Naive thymus-derived CD8-positive, alpha-beta T cell (primary cell): ENCODE results near the gene DNAJC21. TPM values are rescaled to one million over a fixed set of nuclear protein-coding genes. Genes with fewer than 3 reads are reported as not detected.

ENCODE experiments used
- ATAC-seq, 2 donors: fragments of 150-1000 bp; cut with Tn5 transposase in 1 of 2; sonication (Bioruptor Pico), chemical (Tn5 transposase) in 1 of 2; 1 replicate in 1 of 2; 2 replicates in 1 of 2; pipeline ENCODE4 v1.10.0; 2021; ENCODE audit warnings: mild to moderate bottlenecking in 2 of 2, moderate library complexity in 2 of 2
- POLR2A ChIA-PET: fragments of 350-600 bp; sonication (Branson Sonifier 250); formaldehyde crosslinking; loops from one replicate; lab custom pipeline; 2021; ENCODE audit warnings: antibody characterized with exemption; lab: Charles Lee
- DNase-seq, 10 donors: peaks; one replicate each; pipeline versions ENCODE4 v3.0.0 to v3.0.0-alpha.2; 2020 to 2022
- H3K27ac Mint-ChIP-seq, 10 donors: one replicate each; pipeline ENCODE4 v1.8.0; 2020 to 2022; ENCODE audit warnings: mild to moderate bottlenecking in 10 of 10, mixed read lengths in 10 of 10, moderate library complexity in 4 of 10, inconsistent platforms in 1 of 10
- H3K27me3 Mint-ChIP-seq, 5 donors: one replicate each; pipeline ENCODE4 v1.8.0; 2021 to 2022; ENCODE audit warnings: mixed read lengths in 5 of 5
- H3K36me3 Mint-ChIP-seq, 3 donors: one replicate each; pipeline ENCODE4 v1.8.0; 2020 to 2022; ENCODE audit warnings: mixed read lengths in 3 of 3, mild to moderate bottlenecking in 2 of 3, inconsistent platforms in 1 of 3
- H3K4me1 Mint-ChIP-seq, 4 donors: one replicate each; pipeline ENCODE4 v1.8.0; 2021 to 2022; ENCODE audit warnings: mixed read lengths in 4 of 4
- H3K4me3 Mint-ChIP-seq, 10 donors: one replicate each; pipeline ENCODE4 v1.8.0; 2020 to 2022; ENCODE audit warnings: mild to moderate bottlenecking in 10 of 10, mixed read lengths in 10 of 10, moderate library complexity in 6 of 10, inconsistent platforms in 1 of 10
- H3K9me3 Mint-ChIP-seq, 9 donors: one replicate each; pipeline ENCODE4 v1.8.0; 2020 to 2022; ENCODE audit warnings: mixed read lengths in 9 of 9, mild to moderate bottlenecking in 3 of 9, inconsistent platforms in 1 of 9, moderate library complexity in 1 of 9
- polyA plus RNA-seq, 3 donors: library from polyadenylated mRNA; unstranded; fragments of 300-500 nt; fragmentation: Illumina TruSeq; gene quantifications; one replicate each; pipeline ENCODE4 v1.2.3, GENCODE V29; 2021
- total RNA-seq, 8 experiments: library from RNA in 2 of 8; stranded (reverse) in 2 of 8; gene quantifications; one replicate each; pipeline ENCODE4 v1.2.3 and lab custom pipeline; 2021 to 2026

Gene DNAJC21
- total and polyA plus RNA-seq, 5 experiments from 2014 or later, result 14.6 to 62.6 (median 27.6) TPM

- Mint-ChIP-seq H3K27me3 (peaks cover 16 to 57% (median 36%) of the 10 kb centered on the region in 5 donors), H3K4me3 (no peak overlapping the region), H3K4me1 (no peaks in the 10 kb centered on the region), H3K27ac (no peak overlapping the region), H3K9me3 (peaks cover 0 to 3% (median 0%) of the 10 kb centered on the region in 9 donors), H3K36me3 (peaks cover 0 to 1% (median 0%) of the 10 kb centered on the region in 3 donors)
- ATAC-seq (no peak), DNase-seq (no peak)
- POLR2A ChIA-PET, result no interaction called here
These were observed 64.6 kb downstream of the DNAJC21 start for GRCh38 chr5:34993951-34994350.

- H3K27ac Mint-ChIP-seq, result no peak overlapping the region
- no peaks in the 10 kb centered on the region for H3K9me3 Mint-ChIP-seq
- POLR2A ChIA-PET, result no interaction called here
- no peaks in the 10 kb centered on the region for H3K4me1 Mint-ChIP-seq
- no peak for DNase-seq
- no peak for ATAC-seq
- H3K36me3 Mint-ChIP-seq, result peaks cover 0 to 1% (median 0%) of the 10 kb centered on the region in 3 donors
- H3K4me3 Mint-ChIP-seq, result no peak overlapping the region
- H3K27me3 Mint-ChIP-seq, result peaks cover 14 to 37% (median 35%) of the 10 kb centered on the region in 5 donors
These were observed 66.9 kb downstream of the DNAJC21 start for GRCh38 chr5:34996261-34996660.

GRCh38 chr5:34998058-34998789 is 68.9 kb downstream of the DNAJC21 start:
- Mint-ChIP-seq H3K9me3 (no peaks in the 10 kb centered on the region), H3K4me3 (no peak overlapping the region), H3K4me1 (no peaks in the 10 kb centered on the region), H3K36me3 (peaks cover 0 to 1% (median 0%) of the 10 kb centered on the region in 3 donors), H3K27ac (no peak overlapping the region), H3K27me3 (peaks cover 14 to 37% (median 34%) of the 10 kb centered on the region in 5 donors)
- POLR2A ChIA-PET, result no interaction called here
- ATAC-seq (no peak), DNase-seq (no peak)

GRCh38 chr5:35001842-35002241 is 72.5 kb downstream of the DNAJC21 start:
- no peaks in the 10 kb centered on the region for H3K4me1 Mint-ChIP-seq
- peaks cover 9 to 42% (median 24%) of the 10 kb centered on the region in 5 donors for H3K27me3 Mint-ChIP-seq
- H3K27ac Mint-ChIP-seq, result no peak overlapping the region
- no peaks in the 10 kb centered on the region for H3K36me3 Mint-ChIP-seq
- ATAC-seq (no peak), DNase-seq (no peak)
- H3K4me3 Mint-ChIP-seq, result no peak overlapping the region
- H3K9me3 Mint-ChIP-seq, result no peaks in the 10 kb centered on the region
- POLR2A ChIA-PET, result no interaction called here

GRCh38 chr5:35002459-35002858 is 73.1 kb downstream of the DNAJC21 start:
- peaks cover 9 to 47% (median 27%) of the 10 kb centered on the region in 5 donors for H3K27me3 Mint-ChIP-seq
- H3K27ac Mint-ChIP-seq, result peak overlapping the region in 1 of 10 donors; percentile 15
- no peaks in the 10 kb centered on the region for H3K9me3 Mint-ChIP-seq
- POLR2A ChIA-PET, result no interaction called here
- no peaks in the 10 kb centered on the region for H3K36me3 Mint-ChIP-seq
- ATAC-seq (no peak), DNase-seq (no peak)
- no peak overlapping the region for H3K4me3 Mint-ChIP-seq
- no peaks in the 10 kb centered on the region for H3K4me1 Mint-ChIP-seq

GRCh38 chr5:35003018-35003957 is 73.9 kb downstream of the DNAJC21 start:
- no peak overlapping the region for H3K4me3 Mint-ChIP-seq
- POLR2A ChIA-PET, result no interaction called here
- no peak overlapping the region for H3K27ac Mint-ChIP-seq
- DNase-seq (peak; percentile 6 to 64 (median 34)), ATAC-seq (no peak)
- peaks cover 0 to 2% (median 0%) of the 10 kb centered on the region in 9 donors for H3K9me3 Mint-ChIP-seq
- no peaks in the 10 kb centered on the region for H3K36me3 Mint-ChIP-seq
- H3K27me3 Mint-ChIP-seq, result peaks cover 12 to 55% (median 32%) of the 10 kb centered on the region in 5 donors
- no peaks in the 10 kb centered on the region for H3K4me1 Mint-ChIP-seq

- POLR2A ChIA-PET, result no interaction called here
- peaks cover 16 to 64% (median 36%) of the 10 kb centered on the region in 5 donors for H3K27me3 Mint-ChIP-seq
These were observed 74.8 kb downstream of the DNAJC21 start for GRCh38 chr5:35004200-35004599.

GRCh38 chr5:35004771-35005170 is 75.4 kb downstream of the DNAJC21 start:
- H3K27me3 Mint-ChIP-seq, result peaks cover 19 to 70% (median 38%) of the 10 kb centered on the region in 5 donors
- peaks cover 0 to 2% (median 0%) of the 10 kb centered on the region in 9 donors for H3K9me3 Mint-ChIP-seq
- no peak for DNase-seq
- POLR2A ChIA-PET, result no interaction called here
- H3K27ac Mint-ChIP-seq, result peak overlapping the region in 1 of 10 donors; percentile 40
- ATAC-seq, result no peak
- no peaks in the 10 kb centered on the region for H3K36me3 Mint-ChIP-seq
- no peak overlapping the region for H3K4me3 Mint-ChIP-seq
- H3K4me1 Mint-ChIP-seq, result no peaks in the 10 kb centered on the region

More at GRCh38 chr5:35004200-35004599, 74.8 kb downstream of the DNAJC21 start:
- Mint-ChIP-seq H3K36me3 (no peaks in the 10 kb centered on the region), H3K4me3 (no peak overlapping the region), H3K4me1 (no peaks in the 10 kb centered on the region), H3K27ac (no peak overlapping the region), H3K9me3 (peaks cover 0 to 2% (median 0%) of the 10 kb centered on the region in 9 donors)
- ATAC-seq (no peak), DNase-seq (no peak)

Other genes with a start within 250 kb of the DNAJC21 start
- under 1 TPM; 0.69 to 0.94 TPM for gene TTC23L, start 90.4 kb upstream of the DNAJC21 start, total RNA-seq
- gene TTC23L, start 90.4 kb upstream of the DNAJC21 start, polyA plus RNA-seq, result not detected
- 10 to 100 TPM; 29.5 to 33.9 TPM for gene RAD1, start 14.1 kb upstream of the DNAJC21 start, total RNA-seq
- gene RAD1, start 14.1 kb upstream of the DNAJC21 start, polyA plus RNA-seq, result 10 to 100 TPM; 18.8 to 19.9 (median 19.4) TPM
- gene BRIX1, start 13.8 kb upstream of the DNAJC21 start, total RNA-seq, result 10 to 100 TPM; 36.8 to 41.1 TPM
- gene BRIX1, start 13.8 kb upstream of the DNAJC21 start, polyA plus RNA-seq, result 10 to 100 TPM; 43.4 to 49.9 (median 45.5) TPM
- not detected for gene AGXT2, start 118.4 kb downstream of the DNAJC21 start, total RNA-seq
- gene AGXT2, start 118.4 kb downstream of the DNAJC21 start, polyA plus RNA-seq, result not detected